K562 (cell line): ENCODE data around the gene NMT1. TPM values are rescaled to one million over a fixed set of nuclear protein-coding genes. Genes with fewer than 3 reads are reported as not detected.

Source experiments
- CHD2 ChIP-seq: IDR thresholded peaks from 2 replicates; pipeline ENCODE4 v1.6.1; 2011; ENCODE audit warnings: low read depth, low read length
- CREB1 ChIP-seq, 2 experiments: sonication (generic) in 1 of 2; formaldehyde crosslinking in 1 of 2; IDR thresholded peaks; 2 replicates each; pipeline versions ENCODE4 v1.6.1 to v1.8.0; 2012 to 2022; ENCODE audit warnings: inconsistent platforms in 1 of 2, mild to moderate bottlenecking in 1 of 2, missing genetic modification reagents in 1 of 2, moderate library complexity in 1 of 2
- E2F3 ChIP-seq: fragments of 250-450 bp; sonication (Bioruptor Pico); IDR thresholded peaks from 2 replicates; pipeline ENCODE4 v1.4.0; 2020; ENCODE audit warnings: mild to moderate bottlenecking
- ETV5 ChIP-seq: sonication (generic); formaldehyde crosslinking; IDR thresholded peaks from 2 replicates; pipeline ENCODE4 v1.4.0; 2020; ENCODE audit warnings: low read depth, mild to moderate bottlenecking, missing genetic modification reagents
- HDAC8 ChIP-seq: fragments of 450-650 bp; IDR thresholded peaks from 2 replicates; pipeline ENCODE4 v1.6.1; 2016; ENCODE audit warnings: mild to moderate bottlenecking, missing genetic modification characterization, moderate library complexity, missing compliant biosample characterization
- IRF2 ChIP-seq: sonication (generic); formaldehyde crosslinking; IDR thresholded peaks from 2 replicates; pipeline ENCODE4 v1.8.1; 2022; ENCODE audit warnings: mild to moderate bottlenecking, missing genetic modification reagents
- JUND ChIP-seq, 2 experiments: IDR thresholded peaks; 2 replicates in 1 of 2; 3 replicates in 1 of 2; pipeline ENCODE4 v1.6.1; 2011; ENCODE audit warnings: borderline replicate concordance in 2 of 2, low read depth in 2 of 2, low read length in 2 of 2, improper control_type of control experiment in 1 of 2, missing biosample characterization in 1 of 2, missing genetic modification characterization in 1 of 2, missing genetic modification reagents in 1 of 2
- KDM1A ChIP-seq, 2 experiments: fragments of 450-650 bp; IDR thresholded peaks; 2 replicates each; pipeline ENCODE4 v1.6.1; 2016; ENCODE audit warnings: mild to moderate bottlenecking in 2 of 2
- LCOR ChIP-seq: sonication (generic); formaldehyde crosslinking; IDR thresholded peaks from 2 replicates; pipeline ENCODE4 v1.8.0; 2022; ENCODE audit warnings: mild to moderate bottlenecking, missing genetic modification reagents
- MXI1 ChIP-seq: IDR thresholded peaks from 2 replicates; pipeline ENCODE4 v1.6.1; 2011; ENCODE audit warnings: low read depth, mild to moderate bottlenecking, improper control_type of control experiment, low read length
- MYNN ChIP-seq, 2 experiments: sonication (generic); formaldehyde crosslinking in 1 of 2; IDR thresholded peaks; 2 replicates each; pipeline versions ENCODE4 v1.5.0 to v1.6.1; 2016 to 2020; ENCODE audit warnings: antibody characterized with exemption in 1 of 2, missing genetic modification reagents in 1 of 2
- NFXL1 ChIP-seq: fragments of 450-650 bp; formaldehyde crosslinking; IDR thresholded peaks from 2 replicates; pipeline ENCODE4 v1.4.0; 2021; ENCODE audit warnings: mild to moderate bottlenecking
- PHF20 ChIP-seq: fragments of 450-650 bp; IDR thresholded peaks from 2 replicates; pipeline ENCODE4 v1.6.1; 2018; ENCODE audit not compliant: partially characterized antibody
- RBM15 ChIP-seq: fragments of 200-400 bp; formaldehyde crosslinking; IDR thresholded peaks from 2 replicates; pipeline ENCODE4 v1.6.1; 2018; ENCODE audit warnings: mild to moderate bottlenecking, low read length, moderate library complexity; ENCODE audit not compliant: insufficient read depth
- RFX7 ChIP-seq: fragments of 250-450 bp; sonication (Bioruptor Pico); IDR thresholded peaks from 2 replicates; pipeline ENCODE4 v1.5.1; 2021; ENCODE audit warnings: mild to moderate bottlenecking
- SNRNP70 ChIP-seq: fragments of 200-400 bp; formaldehyde crosslinking; optimal IDR thresholded peaks from 2 replicates; pipeline ENCODE3; 2017; ENCODE audit warnings: low read depth, low read length
- TEAD4 ChIP-seq, 2 experiments: sonication (generic) in 1 of 2; formaldehyde crosslinking in 1 of 2; IDR thresholded peaks; 2 replicates each; pipeline versions ENCODE4 v1.6.1 to v1.8.0; 2012 to 2022; ENCODE audit warnings: borderline replicate concordance in 1 of 2, inconsistent platforms in 1 of 2, low read length in 1 of 2, mild to moderate bottlenecking in 1 of 2, missing genetic modification reagents in 1 of 2
- U2AF2 ChIP-seq: fragments of 200-400 bp; formaldehyde crosslinking; optimal IDR thresholded peaks from 2 replicates; pipeline ENCODE3; 2017; ENCODE audit warnings: low read depth, mild to moderate bottlenecking, low read length
- ZKSCAN3 ChIP-seq: fragments of 250-450 bp; sonication (Bioruptor Pico); IDR thresholded peaks from 2 replicates; pipeline ENCODE4 v1.4.0; 2020
- ZNF436 ChIP-seq: fragments of 250-450, 450-650 bp; sonication (Bioruptor Pico); formaldehyde crosslinking; IDR thresholded peaks from 2 replicates; pipeline ENCODE4 v1.7.0; 2020; ENCODE audit warnings: mild to moderate bottlenecking
- ZZZ3 ChIP-seq: fragments of 450-650 bp; IDR thresholded peaks from 2 replicates; pipeline ENCODE4 v1.6.1; 2016; ENCODE audit warnings: antibody characterized with exemption, mild to moderate bottlenecking, moderate library complexity
- polyA plus RNA-seq, 8 experiments: library from polyadenylated mRNA; depleted of rRNA in 4 of 8; stranded (reverse) in 5 of 8; unstranded in 3 of 8; fragments of >200 nt; fragmentation: Nextera tagmentation in 2 of 8; fragmentation: Illumina TruSeq in 1 of 8; extraction: Ambion mirVana in 2 of 8; extraction: Trizol in 1 of 8; gene quantifications; 2 replicates each; pipeline versions ENCODE4 v1.2.1 to v1.2.3, GENCODE V29; 2011 to 2014; ENCODE audit warnings: inconsistent platforms in 1 of 8, missing spikeins in 1 of 8
- total RNA-seq, 7 experiments: library from RNA; depleted of rRNA in 6 of 7; stranded (reverse); fragments of >200 nt in 6 of 7; fragmentation: Illumina TruSeq in 2 of 7; extraction: Trizol in 2 of 7; gene quantifications; 2 replicates each; pipeline versions ENCODE4 v1.2.1 to v1.2.3, GENCODE V29; 2011 to 2021; ENCODE audit warnings: low replicate concordance in 1 of 7
- TF ChIP-seq, protein P1 (sequence below): sonication (generic); IDR thresholded peaks from 2 replicates; pipeline ENCODE4 v1.6.1; 2016
- TF ChIP-seq, protein P2 (sequence below): fragments of 250-450 bp; sonication (Bioruptor Pico); IDR thresholded peaks from 2 replicates; pipeline ENCODE4 v1.8.0; 2022; ENCODE audit warnings: inconsistent platforms, mild to moderate bottlenecking, moderate library complexity, borderline replicate concordance
- TF ChIP-seq, protein P3 (sequence below): fragments of 250-450 bp; sonication (Bioruptor Pico); IDR thresholded peaks from 2 replicates; pipeline ENCODE4 v1.8.0; 2022; ENCODE audit warnings: moderate library complexity, mild to moderate bottlenecking, inconsistent platforms
- TF ChIP-seq, protein P4 (sequence below): sonication (generic); formaldehyde crosslinking; IDR thresholded peaks from 2 replicates; pipeline ENCODE4 v1.9.0; 2022; ENCODE audit warnings: mild to moderate bottlenecking, missing genetic modification reagents

NMT1 gene
- total and polyA plus RNA-seq, 9 of the 15 experiments (the other 6 are each of a cell fraction or from before 2014, with no cell fraction given), result 86.7 to 569 (median 213) TPM

DNA sequence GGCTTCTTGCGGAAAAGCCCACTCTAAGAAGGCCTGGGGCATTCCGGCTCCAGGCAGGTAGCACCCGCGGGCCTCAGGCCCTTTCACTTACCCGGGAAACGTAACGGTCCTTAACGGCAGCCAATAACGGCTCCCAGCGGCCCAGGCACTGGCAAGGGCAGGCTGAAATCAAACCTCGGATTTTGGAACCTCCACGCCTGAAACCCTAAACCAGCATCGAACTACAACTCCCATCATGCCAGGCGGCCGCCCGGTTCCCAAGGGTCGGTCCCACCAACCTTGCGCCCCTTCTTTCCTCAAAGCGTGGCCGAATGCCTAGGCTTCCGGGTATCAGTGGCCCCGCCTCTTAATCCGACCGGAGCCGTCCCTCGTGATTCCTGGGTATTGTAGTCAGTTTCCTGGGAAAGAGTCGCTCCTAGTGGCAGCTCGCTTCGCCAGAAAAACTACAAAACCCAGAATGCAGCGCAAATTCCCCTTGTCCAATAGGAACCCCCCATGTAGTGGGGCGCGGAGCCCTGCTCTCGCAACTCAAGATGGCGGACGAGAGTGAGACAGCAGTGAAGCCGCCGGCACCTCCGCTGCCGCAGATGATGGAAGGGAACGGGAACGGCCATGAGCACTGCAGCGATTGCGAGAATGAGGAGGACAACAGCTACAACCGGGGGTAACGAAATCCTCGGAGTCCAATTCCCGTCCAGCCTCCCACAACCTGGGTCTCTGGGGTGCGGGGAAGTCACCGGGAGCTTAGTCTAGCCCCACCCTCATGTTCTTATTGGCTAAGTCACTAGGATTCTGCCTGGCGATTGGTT lies at the start of gene NMT1 (continued):
- TF ChIP-seq, protein P1, sequence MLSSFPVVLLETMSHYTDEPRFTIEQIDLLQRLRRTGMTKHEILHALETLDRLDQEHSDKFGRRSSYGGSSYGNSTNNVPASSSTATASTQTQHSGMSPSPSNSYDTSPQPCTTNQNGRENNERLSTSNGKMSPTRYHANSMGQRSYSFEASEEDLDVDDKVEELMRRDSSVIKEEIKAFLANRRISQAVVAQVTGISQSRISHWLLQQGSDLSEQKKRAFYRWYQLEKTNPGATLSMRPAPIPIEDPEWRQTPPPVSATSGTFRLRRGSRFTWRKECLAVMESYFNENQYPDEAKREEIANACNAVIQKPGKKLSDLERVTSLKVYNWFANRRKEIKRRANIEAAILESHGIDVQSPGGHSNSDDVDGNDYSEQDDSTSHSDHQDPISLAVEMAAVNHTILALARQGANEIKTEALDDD, result no peak
- TF ChIP-seq MYNN (IDR thresholded peaks at IDR 0.05) (peak; percentile 46; the same call in 1 of the 2 replicates), MYNN (CRISPR knock-in tag; IDR thresholded peaks at IDR 0.05) (no peak), RFX7 (CRISPR knock-in tag) (no peak), RBM15 (no peak), E2F3 (peak; percentile 43; the same call in 1 of the 2 replicates), SNRNP70 (no peak), ZZZ3 (no peak), ZKSCAN3 (CRISPR knock-in tag) (no peak), CREB1 (IDR thresholded peaks at IDR 0.05) (no peak; the same call in 1 of the 2 replicates), CREB1 (CRISPR knock-in tag; IDR thresholded peaks at IDR 0.05) (peak; percentile 67), ETV5 (CRISPR knock-in tag) (peak; percentile 41; the same call in 1 of the 2 replicates), ZNF436 (0 out of 2 replicates have a peak, but pooled peaks have one; percentile 54), KDM1A (IDR thresholded peaks at IDR 0.05) (no peak), JUND (IDR thresholded peaks at IDR 0.05; ENCODE audit: borderline replicate concordance, low read depth, low read length) (peak; percentile 56; the same call in 1 of the 2 replicates), JUND (tag; IDR thresholded peaks at IDR 0.05; ENCODE audit: borderline replicate concordance, low read depth, low read length) (no peak), TEAD4 (IDR thresholded peaks at IDR 0.05; ENCODE audit: low read length) (peak; percentile 35; the same call in 1 of the 2 replicates), TEAD4 (CRISPR knock-in tag; IDR thresholded peaks at IDR 0.05; ENCODE audit: borderline replicate concordance) (no peak), IRF2 (CRISPR knock-in tag) (no peak), U2AF2 (no peak), LCOR (CRISPR knock-in tag) (peak; percentile 92), CHD2 (peak; percentile 85), MXI1 (peak; percentile 88), HDAC8 (no peak), NFXL1 (no peak), PHF20 (peak; percentile 64)
- TF ChIP-seq, protein P2, sequence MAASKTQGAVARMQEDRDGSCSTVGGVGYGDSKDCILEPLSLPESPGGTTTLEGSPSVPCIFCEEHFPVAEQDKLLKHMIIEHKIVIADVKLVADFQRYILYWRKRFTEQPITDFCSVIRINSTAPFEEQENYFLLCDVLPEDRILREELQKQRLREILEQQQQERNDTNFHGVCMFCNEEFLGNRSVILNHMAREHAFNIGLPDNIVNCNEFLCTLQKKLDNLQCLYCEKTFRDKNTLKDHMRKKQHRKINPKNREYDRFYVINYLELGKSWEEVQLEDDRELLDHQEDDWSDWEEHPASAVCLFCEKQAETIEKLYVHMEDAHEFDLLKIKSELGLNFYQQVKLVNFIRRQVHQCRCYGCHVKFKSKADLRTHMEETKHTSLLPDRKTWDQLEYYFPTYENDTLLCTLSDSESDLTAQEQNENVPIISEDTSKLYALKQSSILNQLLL, result no peak
- TF ChIP-seq, protein P3, sequence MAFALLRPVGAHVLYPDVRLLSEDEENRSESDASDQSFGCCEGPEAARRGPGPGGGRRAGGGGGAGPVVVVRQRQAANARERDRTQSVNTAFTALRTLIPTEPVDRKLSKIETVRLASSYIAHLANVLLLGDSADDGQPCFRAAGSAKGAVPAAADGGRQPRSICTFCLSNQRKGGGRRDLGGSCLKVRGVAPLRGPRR (CRISPR knock-in tag), result no peak
- TF ChIP-seq, protein P4, sequence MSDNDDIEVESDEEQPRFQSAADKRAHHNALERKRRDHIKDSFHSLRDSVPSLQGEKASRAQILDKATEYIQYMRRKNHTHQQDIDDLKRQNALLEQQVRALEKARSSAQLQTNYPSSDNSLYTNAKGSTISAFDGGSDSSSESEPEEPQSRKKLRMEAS (CRISPR knock-in tag), result peak; percentile 71
